Panc1 (cell line): ENCODE results near the gene PTPRE. TPM values are rescaled to one million over a fixed set of nuclear protein-coding genes. Genes with fewer than 3 reads are reported as not detected.

Experiments
- ATAC-seq: fragments of 200-7000 bp; cut with Tn5 transposase; 2 replicates; pipeline ENCODE4 v1.9.1; 2020; ENCODE audit warnings: mild to moderate bottlenecking, moderate library complexity
- BruUV-seq: library from RNA; stranded (reverse); fragments of 400-500 nt; replicated peaks from 2 replicates; lab custom pipeline; 2021; lab: Mats Ljungman, UMichigan
- CTCF ChIA-PET: fragments of 300-600 bp; sonication (Branson Sonifier 250); formaldehyde crosslinking; loops from one replicate; lab custom pipeline; 2022; ENCODE audit warnings: antibody characterized with exemption; lab: Charles Lee
- POLR2A ChIA-PET: fragments of 300-600 bp; sonication (Branson Sonifier 250); formaldehyde crosslinking; loops from one replicate; lab custom pipeline; 2022; ENCODE audit warnings: antibody characterized with exemption; lab: Charles Lee
- DNase-seq: peaks from one replicate; pipeline ENCODE4 v3.0.0-alpha.2; 2010; ENCODE audit warnings: low read depth, low spot score
- H3K27ac ChIP-seq: 2 replicates; pipeline ENCODE4 v1.5.1; 2011; ENCODE audit warnings: mild to moderate bottlenecking, low read length, inconsistent platforms
- H3K27me3 ChIP-seq: fragments of 200-500 bp; sonication (Bioruptor generic); 2 replicates; pipeline ENCODE4 v1.6.0; 2014; ENCODE audit warnings: low read length, inconsistent platforms; ENCODE audit not compliant: control insufficient read depth, insufficient read depth
- H3K36me3 ChIP-seq: fragments of 200-500 bp; sonication (Bioruptor generic); 2 replicates; pipeline ENCODE4 v1.5.1; 2014; ENCODE audit warnings: inconsistent platforms, mild to moderate bottlenecking, low read length, moderate library complexity; ENCODE audit not compliant: control insufficient read depth, insufficient read depth
- H3K4me1 ChIP-seq: 2 replicates; pipeline ENCODE4 v1.5.1; 2011; ENCODE audit warnings: inconsistent platforms, mild to moderate bottlenecking, low read length, moderate library complexity; ENCODE audit not compliant: control insufficient read depth, insufficient read depth
- H3K4me3 ChIP-seq, 2 experiments: 2 replicates each; pipeline ENCODE4 v1.5.1; 2011 to 2012; ENCODE audit warnings: low read depth in 2 of 2, low read length in 2 of 2, mild to moderate bottlenecking in 2 of 2, inconsistent platforms in 1 of 2, moderate library complexity in 1 of 2
- H3K9me3 ChIP-seq: fragments of 200-500 bp; sonication (Bioruptor generic); 2 replicates; pipeline ENCODE4 v1.5.1; 2014; ENCODE audit warnings: low read depth, mild to moderate bottlenecking, inconsistent platforms, low read length, moderate library complexity; ENCODE audit not compliant: control insufficient read depth, insufficient read depth
- CTCF ChIP-seq: fragments of 450-650 bp; IDR thresholded peaks from 2 replicates; pipeline ENCODE4 v1.5.1; 2017; ENCODE audit warnings: mild to moderate bottlenecking
- POLR2AphosphoS5 ChIP-seq: IDR thresholded peaks from 2 replicates; pipeline ENCODE4 v1.6.1; 2012; ENCODE audit warnings: mild to moderate bottlenecking, low read depth, low read length, moderate library complexity
- SIN3A ChIP-seq: IDR thresholded peaks from 2 replicates; pipeline ENCODE4 v1.6.1; 2012; ENCODE audit warnings: low read depth, mild to moderate bottlenecking, low read length, moderate library complexity, borderline replicate concordance; ENCODE audit not compliant: insufficient read depth
- TCF7L2 ChIP-seq: IDR thresholded peaks from 2 replicates; pipeline ENCODE4 v1.6.1; 2011; ENCODE audit warnings: mild to moderate bottlenecking, low read depth, low read length, inconsistent platforms
- in situ Hi-C: cut with HindIII; loops from 2 replicates; pipeline ENCODE4 v1.10.0; 2016; ENCODE audit warnings: low sequenced_read_pairs, low pct_unique_long_range_greater_than_20kb
- intact Hi-C: fragments of 100-400 bp; cut with micrococcal nuclease; formaldehyde crosslinking; loops from one replicate; pipeline ENCODE4 v1.10.0; 2022; ENCODE audit not compliant: unreplicated experiment
- total RNA-seq: library from RNA; stranded (reverse); gene quantifications from one replicate; pipeline ENCODE4 v1.2.1, GENCODE V29; 2021; ENCODE audit not compliant: unreplicated experiment
- TF ChIP-seq, protein P1 (sequence below), 2 experiments: IDR thresholded peaks; 2 replicates each; pipeline ENCODE4 v1.6.1; 2011 to 2012; ENCODE audit warnings: low read depth in 2 of 2, control low read depth in 1 of 2, low read length in 1 of 2, mild to moderate bottlenecking in 1 of 2, moderate library complexity in 1 of 2; ENCODE audit not compliant: insufficient read depth in 1 of 2

The PTPRE gene
- total RNA-seq, 1 experiment from 2014 or later: 0.44 TPM

DNA sequence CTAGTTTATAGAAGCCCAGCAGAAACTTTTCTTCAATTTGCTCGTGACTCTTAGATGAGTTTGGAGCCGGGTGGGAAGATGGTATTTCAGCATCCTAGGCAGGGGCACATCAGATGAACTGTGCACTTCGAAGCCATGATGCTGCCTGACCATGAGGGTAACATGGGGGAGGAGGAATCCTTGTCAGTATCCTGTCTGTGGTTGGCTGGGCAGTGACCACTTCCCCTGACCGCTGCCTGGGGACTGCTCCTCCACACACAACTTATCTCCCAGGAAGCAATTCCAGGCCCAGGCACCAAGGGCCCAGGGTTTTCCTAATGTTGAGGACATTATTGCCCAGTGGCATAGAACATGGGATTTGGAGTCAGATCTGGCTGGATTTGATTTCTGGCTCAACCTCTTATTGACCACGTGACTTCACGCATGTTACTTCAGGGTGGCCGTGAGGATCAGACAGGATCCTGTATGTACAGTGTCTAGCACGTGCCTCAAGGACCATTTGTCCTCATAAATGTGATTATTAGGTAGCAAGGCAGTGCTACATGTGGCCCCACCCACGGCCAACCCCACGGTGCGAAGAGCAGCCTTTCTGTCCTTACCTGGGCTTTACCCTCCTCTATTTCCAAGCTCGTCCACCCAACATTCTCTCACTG is 65.2 kb downstream of the PTPRE start:
- intact Hi-C loops (no loop called here), in situ Hi-C loops (no loop called here)
- H3K4me3 ChIP-seq: no peak overlapping the region
- POLR2A ChIA-PET: no interaction called here
- no peaks in the 10 kb centered on the region for H3K9me3 ChIP-seq
- H3K27me3 ChIP-seq: 0 out of 2 replicates have a peak, but pooled peaks cover 2% of the 10 kb centered on the region
- ATAC-seq (no peak), DNase-seq (no peak)
- H3K36me3 ChIP-seq: no peaks in the 10 kb centered on the region
- CTCF ChIA-PET: no interaction called here
- H3K4me1 ChIP-seq: no peaks in the 10 kb centered on the region
- BruUV-seq: no TSS peak
- TF ChIP-seq SIN3A: no peak
- TF ChIP-seq POLR2AphosphoS5: no peak
- TF ChIP-seq TCF7L2: no peak
- TF ChIP-seq, protein P1, sequence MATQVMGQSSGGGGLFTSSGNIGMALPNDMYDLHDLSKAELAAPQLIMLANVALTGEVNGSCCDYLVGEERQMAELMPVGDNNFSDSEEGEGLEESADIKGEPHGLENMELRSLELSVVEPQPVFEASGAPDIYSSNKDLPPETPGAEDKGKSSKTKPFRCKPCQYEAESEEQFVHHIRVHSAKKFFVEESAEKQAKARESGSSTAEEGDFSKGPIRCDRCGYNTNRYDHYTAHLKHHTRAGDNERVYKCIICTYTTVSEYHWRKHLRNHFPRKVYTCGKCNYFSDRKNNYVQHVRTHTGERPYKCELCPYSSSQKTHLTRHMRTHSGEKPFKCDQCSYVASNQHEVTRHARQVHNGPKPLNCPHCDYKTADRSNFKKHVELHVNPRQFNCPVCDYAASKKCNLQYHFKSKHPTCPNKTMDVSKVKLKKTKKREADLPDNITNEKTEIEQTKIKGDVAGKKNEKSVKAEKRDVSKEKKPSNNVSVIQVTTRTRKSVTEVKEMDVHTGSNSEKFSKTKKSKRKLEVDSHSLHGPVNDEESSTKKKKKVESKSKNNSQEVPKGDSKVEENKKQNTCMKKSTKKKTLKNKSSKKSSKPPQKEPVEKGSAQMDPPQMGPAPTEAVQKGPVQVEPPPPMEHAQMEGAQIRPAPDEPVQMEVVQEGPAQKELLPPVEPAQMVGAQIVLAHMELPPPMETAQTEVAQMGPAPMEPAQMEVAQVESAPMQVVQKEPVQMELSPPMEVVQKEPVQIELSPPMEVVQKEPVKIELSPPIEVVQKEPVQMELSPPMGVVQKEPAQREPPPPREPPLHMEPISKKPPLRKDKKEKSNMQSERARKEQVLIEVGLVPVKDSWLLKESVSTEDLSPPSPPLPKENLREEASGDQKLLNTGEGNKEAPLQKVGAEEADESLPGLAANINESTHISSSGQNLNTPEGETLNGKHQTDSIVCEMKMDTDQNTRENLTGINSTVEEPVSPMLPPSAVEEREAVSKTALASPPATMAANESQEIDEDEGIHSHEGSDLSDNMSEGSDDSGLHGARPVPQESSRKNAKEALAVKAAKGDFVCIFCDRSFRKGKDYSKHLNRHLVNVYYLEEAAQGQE (IDR thresholded peaks at IDR 0.05; ENCODE audit: insufficient read depth in 1 of 2, low read depth in 2 of 2, low read length in 1 of 2): no peak
- TF ChIP-seq CTCF: no peak
- H3K27ac ChIP-seq: no peak overlapping the region

DNA sequence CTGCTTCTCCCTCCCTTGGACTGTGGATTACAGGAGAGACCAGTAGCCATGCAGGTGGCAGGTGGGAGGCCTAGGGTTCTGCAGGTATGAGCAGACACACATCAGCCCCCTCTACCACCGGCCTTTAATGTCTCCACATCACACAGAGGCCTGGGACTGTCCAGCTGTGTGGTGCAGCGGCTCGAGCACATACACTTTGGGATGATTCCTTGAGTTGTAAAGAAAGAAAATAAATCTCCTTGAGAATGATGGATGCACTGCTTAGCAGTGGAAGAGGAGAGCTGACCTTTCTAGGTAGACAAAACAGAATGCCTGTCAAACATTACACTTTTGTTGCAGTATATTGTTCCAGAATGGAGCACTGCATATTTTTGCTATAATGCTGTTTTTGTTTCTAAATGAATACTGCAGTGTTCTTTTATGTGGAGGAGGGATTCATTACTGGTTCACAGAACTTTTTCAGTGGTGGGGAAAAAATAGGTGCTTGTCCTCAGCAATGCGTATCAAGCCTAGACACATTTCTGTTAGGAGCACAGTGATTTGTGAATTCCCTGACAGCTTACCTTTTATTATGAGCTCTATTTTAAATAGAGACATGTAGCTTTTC is 66.0 kb downstream of the PTPRE start:
- intact Hi-C loops: no loop called here
- POLR2A ChIA-PET: no interaction called here
- CTCF ChIA-PET: interaction anchor here (0.7 kb wide), 1 partner anchor 11 kb away, joined by 3 read pairs; no protein-coding TSS in a partner anchor

More for the DNA sequence above, 66.0 kb downstream of the PTPRE start:
- DNase-seq (no peak), ATAC-seq (no peak)
- BruUV-seq: no TSS peak
- no peaks in the 10 kb centered on the region for H3K36me3 ChIP-seq
- in situ Hi-C loops: no loop called here
- no peak overlapping the region for H3K27ac ChIP-seq
- H3K9me3 ChIP-seq: no peaks in the 10 kb centered on the region
- H3K4me3 ChIP-seq: no peak overlapping the region
- no peaks in the 10 kb centered on the region for H3K4me1 ChIP-seq
- TF ChIP-seq TCF7L2: no peak
- TF ChIP-seq, protein P1 (IDR thresholded peaks at IDR 0.05; ENCODE audit: insufficient read depth in 1 of 2, low read depth in 2 of 2, low read length in 1 of 2): no peak
- no peak for TF ChIP-seq CTCF
- no peak for TF ChIP-seq POLR2AphosphoS5
- no peak for TF ChIP-seq SIN3A
- peaks cover 2% of the 10 kb centered on the region; the same call in 1 of the 2 replicates for H3K27me3 ChIP-seq
